Astrocyte (in vitro differentiated cells and primary cell): ENCODE data around the gene RAB6B.

Experiments used
- CTCF ChIP-seq: IDR thresholded peaks from 2 replicates; pipeline ENCODE4 v1.5.1; 2011; ENCODE audit warnings: low read depth, mild to moderate bottlenecking, inconsistent platforms, low read length, moderate library complexity; ENCODE audit not compliant: insufficient read depth
- EZH2 ChIP-seq: IDR thresholded peaks from 2 replicates; pipeline ENCODE4 v1.6.1; 2012; ENCODE audit warnings: mild to moderate bottlenecking, low read length, inconsistent platforms; ENCODE audit not compliant: insufficient read depth

GRCh38 chr3:133894353-133895207 is 1.1 kb downstream of the RAB6B start:
- no peak for TF ChIP-seq CTCF
- peak; percentile 28 for TF ChIP-seq EZH2
